Mucosa of gallbladder (tissue), 1 donor: Measurements from ENCODE around the gene ZFP91. TPM values are rescaled to one million over a fixed set of nuclear protein-coding genes. Genes with fewer than 3 reads are reported as not detected.

Source experiments
- DNase-seq: peaks from one replicate; pipeline ENCODE4 v3.0.0-alpha.2; 2020; ENCODE audit warnings: low spot score
- total RNA-seq: library from RNA; stranded (reverse); gene quantifications from one replicate; pipeline ENCODE4 v1.2.1, GENCODE V29; 2021
- donor health status: DM: no; HTN: no; CAD: no.

The ZFP91 gene
- total RNA-seq, 1 donor from 2014 or later, result 46.9 TPM

GRCh38 chr11:58629857-58630256 lies 51.0 kb downstream of the ZFP91 start:
- DNase-seq, result no peak

DNA sequence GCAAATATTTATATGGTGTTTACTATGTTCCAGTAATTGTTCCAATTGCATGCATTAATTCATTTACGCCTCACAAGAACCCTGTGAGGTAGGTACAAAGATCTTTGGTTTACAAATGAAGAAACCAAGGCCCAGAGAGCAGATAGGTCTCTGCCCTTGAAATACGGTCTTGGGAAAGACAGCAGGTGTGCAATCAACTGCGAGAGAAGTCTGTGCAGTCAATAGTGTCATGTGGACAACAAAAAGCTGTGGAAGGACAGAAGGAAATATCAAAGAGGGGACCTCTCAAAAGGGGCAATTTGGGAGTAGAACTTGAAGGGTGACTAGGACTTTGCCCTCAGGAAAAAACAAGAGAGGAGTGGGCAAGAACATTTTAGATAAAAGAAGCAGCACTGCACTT lies 52.5 kb downstream of the ZFP91 start:
- DNase-seq, result no peak

DNA sequence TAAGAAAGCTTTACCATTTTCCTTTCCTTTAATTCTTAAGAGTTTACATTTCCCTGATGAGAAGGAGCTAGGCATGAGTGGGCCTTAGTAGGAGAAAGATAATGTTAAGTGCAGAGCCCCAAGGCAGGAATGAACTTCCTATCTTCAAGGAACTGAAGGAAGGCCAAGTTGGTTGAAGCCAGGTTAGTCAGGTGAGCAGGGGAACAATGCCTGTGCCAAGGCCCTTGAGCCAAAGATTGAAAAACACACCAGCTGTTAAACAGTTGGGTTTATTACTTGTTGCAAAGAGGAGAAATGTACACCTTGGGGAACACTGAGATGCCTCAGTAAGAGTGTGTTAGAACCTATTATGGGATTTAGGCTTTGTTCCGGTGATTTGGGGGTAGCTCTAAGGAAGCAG lies 53.6 kb downstream of the ZFP91 start:
- DNase-seq, result no peak

GRCh38 chr11:58636587-58636986 lies 57.7 kb downstream of the ZFP91 start:
- no peak for DNase-seq

DNA sequence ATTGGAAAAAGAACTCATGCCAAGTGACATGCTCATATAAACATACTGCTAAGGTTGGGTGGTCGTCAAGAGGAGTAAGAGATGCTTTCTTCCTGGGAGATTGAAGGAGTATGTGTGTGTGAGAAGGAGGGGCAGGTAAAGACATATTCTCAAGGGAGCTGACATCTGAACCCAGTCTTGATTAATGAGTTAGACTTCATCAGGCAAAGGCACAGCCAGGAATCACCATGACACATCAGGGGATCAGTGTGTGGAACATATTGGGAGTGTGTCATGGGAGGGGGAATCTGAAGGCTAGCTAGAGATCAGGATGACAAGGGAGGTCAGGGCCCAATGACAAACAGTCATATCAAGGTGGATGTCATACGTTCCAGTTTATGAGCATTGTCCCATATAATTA lies 58.5 kb downstream of the ZFP91 start:
- no peak for DNase-seq

DNA sequence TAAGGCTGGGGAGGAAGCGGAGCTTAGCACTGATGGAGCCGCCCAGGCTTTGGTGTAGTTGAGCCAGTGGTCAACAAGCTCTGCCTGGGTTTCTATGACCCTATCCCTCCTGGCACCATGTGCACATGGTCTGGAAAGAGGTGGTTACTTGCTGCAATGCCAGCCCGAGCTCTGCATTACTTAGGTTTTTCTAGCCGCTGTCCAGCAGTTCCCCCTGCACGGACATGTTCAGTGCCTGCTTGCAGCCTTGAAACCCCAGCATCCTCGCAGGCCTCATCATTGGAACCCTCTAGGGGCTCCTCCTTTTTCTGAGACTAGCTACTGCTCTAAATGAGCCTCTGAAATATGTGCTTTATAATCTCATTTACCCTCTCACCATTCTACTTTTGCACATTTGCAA lies 60.2 kb downstream of the ZFP91 start:
- DNase-seq, result no peak

DNA sequence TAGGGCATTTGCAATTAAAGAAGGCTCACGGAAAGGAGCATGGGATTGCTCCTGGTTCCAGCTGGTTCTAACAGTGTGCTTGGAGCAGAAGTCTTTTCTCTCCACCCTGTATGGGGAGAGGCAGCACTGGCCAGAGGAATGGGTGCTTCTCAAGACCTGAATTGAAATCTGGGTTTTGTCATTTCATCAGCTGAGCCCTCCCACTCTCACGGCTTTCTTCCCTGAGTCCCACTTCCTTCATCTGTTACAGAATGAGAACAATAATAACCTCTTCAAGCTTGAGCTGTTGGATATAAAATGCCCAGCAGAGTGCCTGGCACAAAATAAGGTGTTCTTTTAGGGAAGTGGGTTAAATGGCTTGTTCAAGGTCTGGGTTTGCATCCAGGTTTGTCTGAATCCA lies 60.8 kb downstream of the ZFP91 start:
- DNase-seq, result no peak

GRCh38 chr11:58640386-58641023 lies 61.6 kb downstream of the ZFP91 start:
- DNase-seq, result no peak

DNA sequence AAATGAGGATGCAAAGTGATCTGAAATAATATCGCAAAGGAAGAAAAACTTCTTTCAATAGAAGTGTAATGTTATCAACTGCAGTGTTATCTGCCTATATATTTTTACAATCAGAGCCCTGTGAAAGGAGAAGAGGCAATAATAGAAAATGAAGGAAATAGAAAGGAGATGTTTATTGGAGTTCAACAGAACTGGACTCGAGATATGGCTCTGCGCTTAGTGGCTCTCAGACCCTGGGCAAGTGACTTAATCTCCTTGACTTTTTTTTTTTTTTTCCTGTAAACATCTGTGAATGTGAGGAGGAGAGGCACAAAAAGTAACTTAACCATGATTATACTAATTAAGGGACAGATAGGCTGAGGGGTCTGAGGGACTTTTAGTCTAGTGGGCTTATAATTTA lies 62.5 kb downstream of the ZFP91 start:
- no peak for DNase-seq

- DNase-seq, result no peak
These were observed 63.1 kb downstream of the ZFP91 start for GRCh38 chr11:58641803-58642581.

DNA sequence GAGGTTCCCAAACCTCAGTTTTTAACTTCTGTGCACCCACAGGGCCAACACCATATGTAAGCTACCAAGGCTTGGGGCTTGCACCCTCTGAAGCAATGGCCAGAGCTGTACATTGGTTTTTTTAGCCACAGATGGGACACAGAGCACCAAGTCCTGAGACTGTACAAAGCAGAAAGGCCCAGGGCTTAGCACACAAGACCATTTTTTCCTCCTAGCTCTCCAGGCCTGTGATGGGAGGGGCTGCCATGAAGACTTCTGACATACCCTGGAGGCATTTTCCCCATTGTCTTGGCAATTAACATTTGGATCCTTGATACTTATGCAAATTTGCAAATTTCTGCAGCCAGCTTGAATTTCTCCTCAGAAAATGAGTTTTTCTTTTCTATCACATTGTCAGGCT lies 67.0 kb downstream of the ZFP91 start:
- no peak for DNase-seq

DNA sequence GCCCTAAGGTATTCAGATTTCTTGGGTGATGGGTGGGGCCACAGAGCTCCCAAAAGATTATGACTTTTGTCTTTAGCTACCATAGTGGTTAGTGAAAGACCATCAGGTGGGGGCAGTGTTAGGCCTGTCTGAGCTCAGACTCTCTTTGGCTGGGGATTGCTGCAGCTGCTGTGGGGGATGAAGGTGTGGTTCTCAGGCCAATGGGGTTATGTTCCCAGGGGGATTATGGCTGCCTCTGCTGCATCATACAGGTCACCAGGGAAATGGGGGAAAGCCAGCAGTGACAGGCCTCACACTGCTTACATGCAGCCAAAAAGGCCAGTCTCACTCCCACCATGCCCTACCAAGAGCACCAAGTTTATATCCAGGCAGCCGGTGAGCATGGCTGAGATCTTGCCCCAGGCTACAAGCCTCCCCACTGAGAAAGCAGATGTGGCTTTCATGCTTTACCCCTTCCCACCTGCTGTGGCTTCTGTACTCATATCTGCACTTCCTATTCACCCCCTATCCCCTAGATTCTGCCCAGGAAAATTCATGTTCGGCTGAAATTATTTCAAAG lies 68.4 kb downstream of the ZFP91 start:
- no peak for DNase-seq

DNA sequence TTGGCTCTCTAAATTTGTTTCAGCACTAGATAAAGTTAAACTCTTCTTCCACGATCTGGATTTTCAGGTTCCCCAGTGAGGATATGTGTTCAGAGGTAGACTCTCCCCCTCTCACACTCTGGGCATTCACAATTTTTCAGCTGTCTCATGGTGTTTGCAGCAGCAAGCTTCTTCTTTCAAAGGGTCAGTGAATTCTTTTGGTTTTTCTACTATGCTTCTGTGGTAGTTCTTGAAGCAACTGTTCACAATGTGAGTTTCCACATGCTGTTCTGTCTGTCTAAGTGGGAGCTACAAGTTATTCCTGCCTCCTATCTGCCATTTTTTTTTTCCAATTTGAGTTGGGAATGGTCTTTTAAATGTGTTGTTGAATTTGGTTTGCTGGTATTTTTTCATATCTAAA lies 69.0 kb downstream of the ZFP91 start:
- no peak for DNase-seq

- DNase-seq, result no peak
These were observed 70.8 kb downstream of the ZFP91 start for GRCh38 chr11:58649623-58650022.

GRCh38 chr11:58650496-58650895 lies 71.6 kb downstream of the ZFP91 start:
- DNase-seq, result no peak

GRCh38 chr11:58652726-58653280 lies 73.9 kb downstream of the ZFP91 start:
- DNase-seq, result no peak

GRCh38 chr11:58654079-58654907 lies 75.4 kb downstream of the ZFP91 start:
- DNase-seq, result peak; percentile 78

- DNase-seq, result no peak
These were observed 76.0 kb downstream of the ZFP91 start for GRCh38 chr11:58654908-58655296.

- no peak for DNase-seq
These were observed 77.5 kb downstream of the ZFP91 start for GRCh38 chr11:58656348-58656747.

GRCh38 chr11:58658623-58659022 lies 79.8 kb downstream of the ZFP91 start:
- DNase-seq, result no peak

DNA sequence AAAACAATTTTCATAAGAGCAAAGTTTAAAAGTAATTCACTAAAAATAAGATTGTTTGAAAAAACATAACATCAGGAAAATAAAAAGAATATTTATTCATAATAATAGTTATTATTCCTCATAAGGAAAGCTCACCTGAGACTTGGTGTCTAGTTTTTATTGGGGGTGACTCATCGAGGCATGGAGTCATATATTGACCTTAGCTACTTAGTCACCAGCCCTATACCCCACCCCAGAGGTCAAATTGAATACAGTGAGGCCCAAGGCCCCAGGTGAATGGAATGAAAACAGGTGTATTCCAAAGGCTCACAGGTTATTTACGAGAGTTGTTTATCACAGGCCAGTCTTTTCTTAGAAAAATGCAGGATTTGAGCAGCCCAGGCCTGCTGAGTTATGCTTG lies 80.5 kb downstream of the ZFP91 start:
- no peak for DNase-seq

GRCh38 chr11:58659910-58660570 lies 81.2 kb downstream of the ZFP91 start:
- no peak for DNase-seq
